Smooth muscle cell (in vitro differentiated cells): Measurements from ENCODE around the gene ZNF3. TPM values are rescaled to one million over a fixed set of nuclear protein-coding genes. Genes with fewer than 3 reads are reported as not detected.

Source experiments
- DNase-seq: peaks from one replicate; lab custom pipeline; 2025; ENCODE audit not compliant: unreplicated experiment; lab: John Stamatoyannopoulos, UW
- H2AFZ ChIP-seq: fragments of 200-600 bp; sonication (generic); 2 replicates; pipeline ENCODE4 v1.6.0; 2016; ENCODE audit warnings: antibody characterized with exemption, low read depth, mild to moderate bottlenecking
- H3F3A ChIP-seq: fragments of 200-600 bp; sonication (generic); 2 replicates; pipeline ENCODE4 v1.6.0; 2017; ENCODE audit warnings: antibody characterized with exemption, low read depth
- H3K27ac ChIP-seq: fragments of 200-600 bp; sonication (generic); 2 replicates; pipeline ENCODE4 v1.5.1; 2016; ENCODE audit warnings: low read depth, mild to moderate bottlenecking
- H3K27me3 ChIP-seq: fragments of 200-600 bp; sonication (generic); 2 replicates; pipeline ENCODE4 v1.6.1; 2016; ENCODE audit warnings: low read depth, mild to moderate bottlenecking
- H3K36me3 ChIP-seq: fragments of 200-600 bp; sonication (generic); 2 replicates; pipeline ENCODE4 v1.5.1; 2016; ENCODE audit warnings: low read depth
- H3K4me1 ChIP-seq: fragments of 200-600 bp; sonication (generic); 2 replicates; pipeline ENCODE4 v1.5.1; 2016; ENCODE audit warnings: low read depth
- H3K4me2 ChIP-seq: fragments of 200-600 bp; sonication (generic); 2 replicates; pipeline ENCODE4 v1.6.0; 2016; ENCODE audit warnings: mild to moderate bottlenecking
- H3K4me3 ChIP-seq: fragments of 200-600 bp; sonication (generic); 2 replicates; pipeline ENCODE4 v1.5.1; 2016; ENCODE audit warnings: mild to moderate bottlenecking
- H3K79me2 ChIP-seq: fragments of 200-600 bp; sonication (generic); 2 replicates; pipeline ENCODE4 v1.6.0; 2016; ENCODE audit warnings: low read depth, mild to moderate bottlenecking
- H3K9ac ChIP-seq: fragments of 200-600 bp; sonication (generic); 2 replicates; pipeline ENCODE4 v1.6.0; 2016; ENCODE audit warnings: low read depth
- H3K9me3 ChIP-seq: fragments of 200-600 bp; sonication (generic); replicated peaks from 2 replicates; pipeline ENCODE4 v1.5.1; 2016; ENCODE audit warnings: low read depth
- H4K20me1 ChIP-seq: fragments of 200-600 bp; sonication (generic); 2 replicates; pipeline ENCODE4 v1.6.0; 2016; ENCODE audit warnings: low read depth
- CTCF ChIP-seq: fragments of 200-600 bp; sonication (generic); IDR thresholded peaks from 2 replicates; pipeline ENCODE4 v1.5.1; 2017; ENCODE audit warnings: borderline replicate concordance, mild to moderate bottlenecking, antibody characterized with exemption; ENCODE audit not compliant: insufficient read depth, poor library complexity, severe bottlenecking
- WGBS: methylation state at CpG from one replicate; pipeline ENCODE4 v1.1.7; 2016; ENCODE audit warnings: low lambda C conversion rate; 5-methylcytosine and 5-hydroxymethylcytosine counted together
- polyA plus RNA-seq: library from polyadenylated mRNA; unstranded; fragments of >200 nt; fragmentation: Nextera tagmentation; extraction: Ambion mirVana; gene quantifications from 2 replicates; pipeline ENCODE4 v1.2.1, GENCODE V29; 2016
- total RNA-seq: library from RNA; depleted of rRNA; stranded (reverse); fragments of >200 nt; gene quantifications from 2 replicates; pipeline ENCODE4 v1.2.3, GENCODE V29; 2014

ZNF3 gene
- total and polyA plus RNA-seq, 2 experiments from 2014 or later = 21.6 to 22.0 TPM

GRCh38 chr7:100124301-100125230 lies 43.0 kb upstream of the ZNF3 start:
- TF ChIP-seq CTCF = no peak
- Histone ChIP-seq H4K20me1 (no peaks in the 10 kb centered on the region), H3K79me2 (peaks cover 10% of the 10 kb centered on the region), H3K4me2 (no peak overlapping the region), H2AFZ (no peak overlapping the region), H3K36me3 (no peaks in the 10 kb centered on the region), H3K9me3 (no peaks in the 10 kb centered on the region), H3K27ac (no peak overlapping the region), H3K4me3 (no peak overlapping the region), H3K9ac (no peak overlapping the region), H3K27me3 (no peaks in the 10 kb centered on the region), H3F3A (peaks cover 9% of the 10 kb centered on the region), H3K4me1 (peaks cover 9% of the 10 kb centered on the region)
- 96% methylated on average over 4 of the region's 4 CpGs for WGBS
- no peak for DNase-seq

GRCh38 chr7:100122568-100122967 lies 41.0 kb upstream of the ZNF3 start:
- Histone ChIP-seq H3K4me2 (no peak overlapping the region), H3K36me3 (no peaks in the 10 kb centered on the region), H2AFZ (no peak overlapping the region), H3K27me3 (no peaks in the 10 kb centered on the region), H3F3A (peaks cover 9% of the 10 kb centered on the region), H4K20me1 (no peaks in the 10 kb centered on the region), H3K79me2 (peaks cover 18% of the 10 kb centered on the region), H3K27ac (no peak overlapping the region), H3K4me3 (no peak overlapping the region), H3K9me3 (no peaks in the 10 kb centered on the region), H3K4me1 (peaks cover 15% of the 10 kb centered on the region), H3K9ac (no peak overlapping the region)
- DNase-seq = no peak
- no peak for TF ChIP-seq CTCF
- 100% methylated on average over 1 of the region's 1 CpG for WGBS

- H3K27ac ChIP-seq = no peak overlapping the region
- H3K36me3 ChIP-seq = no peaks in the 10 kb centered on the region
- no peak overlapping the region for H3K4me3 ChIP-seq
- H3K27me3 ChIP-seq = no peaks in the 10 kb centered on the region
- no peaks in the 10 kb centered on the region for H4K20me1 ChIP-seq
- no peak for DNase-seq
- H2AFZ ChIP-seq = no peak overlapping the region
- WGBS = 78% methylated on average over 13 of the region's 13 CpGs
- H3K9ac ChIP-seq = no peak overlapping the region
- H3K79me2 ChIP-seq = peaks cover 18% of the 10 kb centered on the region
- peaks cover 15% of the 10 kb centered on the region for H3K4me1 ChIP-seq
- H3F3A ChIP-seq = peaks cover 9% of the 10 kb centered on the region
- TF ChIP-seq CTCF = no peak
- no peak overlapping the region for H3K4me2 ChIP-seq
- no peaks in the 10 kb centered on the region for H3K9me3 ChIP-seq
These were observed 40.5 kb upstream of the ZNF3 start for GRCh38 chr7:100122067-100122466.

GRCh38 chr7:100120733-100121036 lies 39.2 kb upstream of the ZNF3 start:
- Histone ChIP-seq H3F3A (peaks cover 3% of the 10 kb centered on the region), H3K4me3 (peak overlapping the region; percentile 96), H2AFZ (no peak overlapping the region), H3K27ac (peak overlapping the region; percentile 92), H3K9ac (no peak overlapping the region), H3K4me2 (peak overlapping the region; percentile 96), H3K36me3 (no peaks in the 10 kb centered on the region), H3K4me1 (peaks cover 10% of the 10 kb centered on the region), H3K9me3 (no peaks in the 10 kb centered on the region), H3K79me2 (peaks cover 18% of the 10 kb centered on the region), H3K27me3 (no peaks in the 10 kb centered on the region), H4K20me1 (no peaks in the 10 kb centered on the region)
- no peak for TF ChIP-seq CTCF
- DNase-seq = no peak
- 73% methylated on average over 1 of the region's 1 CpG for WGBS
